Measurements from ENCODE around the gene JPH2.

Gene JPH2

GRCh38 chr20:44186674-44187053 is 324 bp downstream of the JPH2 start:
- DNase-seq = no peak

- DNase-seq = no peak
These were observed 787 bp downstream of the JPH2 start for GRCh38 chr20:44186201-44186600.

GRCh38 chr20:44185574-44185973 is 1.4 kb downstream of the JPH2 start:
- DNase-seq = no peak

- DNase-seq = no peak
These were observed 3.7 kb downstream of the JPH2 start for GRCh38 chr20:44183282-44183681.

GRCh38 chr20:44182863-44183262 is 4.1 kb downstream of the JPH2 start:
- no peak for DNase-seq

GRCh38 chr20:44182135-44182765 is 4.7 kb downstream of the JPH2 start:
- DNase-seq = no peak

- no peak for DNase-seq
These were observed 5.4 kb downstream of the JPH2 start for GRCh38 chr20:44181611-44182010.

- no peak for DNase-seq
These were observed 6.2 kb downstream of the JPH2 start for GRCh38 chr20:44180814-44181213.

GRCh38 chr20:44176833-44177534 is 10.0 kb downstream of the JPH2 start:
- DNase-seq = no peak

- DNase-seq = no peak
These were observed 11.8 kb downstream of the JPH2 start for GRCh38 chr20:44174996-44175765.

- no peak for DNase-seq
These were observed 13.1 kb downstream of the JPH2 start for GRCh38 chr20:44173846-44174245.

GRCh38 chr20:44173116-44173515 is 13.9 kb downstream of the JPH2 start:
- no peak for DNase-seq

GRCh38 chr20:44172572-44172950 is 14.4 kb downstream of the JPH2 start:
- no peak for DNase-seq

- DNase-seq = no peak
These were observed 15.0 kb downstream of the JPH2 start for GRCh38 chr20:44171775-44172571.

GRCh38 chr20:44170816-44171410 is 16.1 kb downstream of the JPH2 start:
- no peak for DNase-seq

- DNase-seq = no peak
These were observed 19.3 kb downstream of the JPH2 start for GRCh38 chr20:44167736-44168135.

GRCh38 chr20:44166477-44166876 is 20.5 kb downstream of the JPH2 start:
- DNase-seq = no peak

GRCh38 chr20:44166008-44166407 is 21.0 kb downstream of the JPH2 start:
- no peak for DNase-seq

- DNase-seq = no peak
These were observed 26.9 kb downstream of the JPH2 start for GRCh38 chr20:44160133-44160532.

GRCh38 chr20:44159711-44160110 is 27.3 kb downstream of the JPH2 start:
- no peak for DNase-seq

- no peak for DNase-seq
These were observed 27.9 kb downstream of the JPH2 start for GRCh38 chr20:44159125-44159524.

GRCh38 chr20:44157061-44157460 is 29.9 kb downstream of the JPH2 start:
- no peak for DNase-seq

- no peak for DNase-seq
These were observed 32.4 kb downstream of the JPH2 start for GRCh38 chr20:44154521-44155001.

All from stimulated activated CD4-positive, alpha-beta T cell treated with anti-CD3 and anti-CD28 coated beads, Interleukin-15, amount 100 ng/mL, for 24 hours (primary cell).